Measurements from ENCODE around the gene ITPK1. TPM values are rescaled to one million over a fixed set of nuclear protein-coding genes. Genes with fewer than 3 reads are reported as not detected.
A peak's percentile ranks its signal among the peaks of the same experiment; 100 is the strongest.
"Not testable (repeated sequence)": the region's sequence is repeated elsewhere in the genome, so short reads cannot be mapped to it uniquely, and the experiment has no call there.

Gene ITPK1
- total RNA-seq, result 10 to 100 TPM; 57.9 to 92.1 TPM

- H3K27me3 Mint-ChIP-seq, result no peaks in the 10 kb centered on the region
- peak within 1 kb of the TSS; percentile 86 to 90 for H3K27ac Mint-ChIP-seq
- ATAC-seq (peak; percentile 76 to 79), DNase-seq (ENCODE audit: low spot score) (peak; percentile 72)
- peak within 1 kb of the TSS; percentile 90 for H3K4me3 Mint-ChIP-seq
- H3K4me1 Mint-ChIP-seq (ENCODE audit: low read depth in 2 of 2), result peaks cover 22 to 36% of the 10 kb centered on the region in 2 donors
- H3K9me3 Mint-ChIP-seq, result no peaks in the 10 kb centered on the region
- H3K36me3 Mint-ChIP-seq, result no peaks in the 10 kb centered on the region
These were observed at the start of gene ITPK1 for GRCh38 chr14:93115821-93116675. TSS of gene ITPK1 (minus strand) at chr14:93115925. CDS start at chr14:93115163, 762 bp downstream.

- Mint-ChIP-seq H3K9me3 (no peaks in the 10 kb centered on the region), H3K36me3 (no peaks in the 10 kb centered on the region), H3K27ac (no peak overlapping the region), H3K4me3 (no peak overlapping the region), H3K27me3 (no peaks in the 10 kb centered on the region), H3K4me1 (ENCODE audit: low read depth in 2 of 2) (no peaks in the 10 kb centered on the region)
- DNase-seq (ENCODE audit: low spot score) (no peak), ATAC-seq (no peak)
These were observed 47.8 kb upstream of the ITPK1 start for GRCh38 chr14:93163564-93163963.

GRCh38 chr14:93161411-93161940 is 45.8 kb upstream of the ITPK1 start:
- H3K36me3 Mint-ChIP-seq, result no peaks in the 10 kb centered on the region
- ATAC-seq, result no peak
- no peak overlapping the region for H3K4me3 Mint-ChIP-seq
- no peaks in the 10 kb centered on the region for H3K4me1 Mint-ChIP-seq (ENCODE audit: low read depth in 2 of 2)
- DNase-seq (ENCODE audit: low spot score), result no peak
- no peak overlapping the region for H3K27ac Mint-ChIP-seq
- peaks cover 0 to 2% of the 10 kb centered on the region in 2 donors for H3K27me3 Mint-ChIP-seq
- H3K9me3 Mint-ChIP-seq, result no peaks in the 10 kb centered on the region

GRCh38 chr14:93160353-93160801 is 44.7 kb upstream of the ITPK1 start:
- ATAC-seq, result peak in 1 of 2 donors; percentile 32
- Mint-ChIP-seq H3K9me3 (no peaks in the 10 kb centered on the region), H3K4me3 (no peak overlapping the region), H3K27ac (no peak overlapping the region), H3K27me3 (peaks cover 0 to 2% of the 10 kb centered on the region in 2 donors), H3K36me3 (no peaks in the 10 kb centered on the region), H3K4me1 (ENCODE audit: low read depth in 2 of 2) (no peaks in the 10 kb centered on the region)
- no peak for DNase-seq (ENCODE audit: low spot score)

GRCh38 chr14:93159625-93160352 is 44.1 kb upstream of the ITPK1 start:
- ATAC-seq; H3K4me3 Mint-ChIP-seq; DNase-seq (ENCODE audit: low spot score); H3K27me3 Mint-ChIP-seq; H3K27ac Mint-ChIP-seq; H3K36me3 Mint-ChIP-seq; H3K9me3 Mint-ChIP-seq; H3K4me1 Mint-ChIP-seq (ENCODE audit: low read depth in 2 of 2): not testable (repeated sequence)

- H3K4me3 Mint-ChIP-seq; H3K36me3 Mint-ChIP-seq; H3K27me3 Mint-ChIP-seq; H3K4me1 Mint-ChIP-seq (ENCODE audit: low read depth in 2 of 2); H3K9me3 Mint-ChIP-seq; ATAC-seq; H3K27ac Mint-ChIP-seq; DNase-seq (ENCODE audit: low spot score): not testable (repeated sequence)
These were observed 42.6 kb upstream of the ITPK1 start for GRCh38 chr14:93158349-93158748.

- DNase-seq (ENCODE audit: low spot score) (no peak), ATAC-seq (peak; percentile 32 to 50)
- Mint-ChIP-seq H3K9me3 (no peaks in the 10 kb centered on the region), H3K4me1 (ENCODE audit: low read depth in 2 of 2) (no peaks in the 10 kb centered on the region), H3K4me3 (no peak overlapping the region), H3K36me3 (no peaks in the 10 kb centered on the region), H3K27me3 (peaks cover 0 to 2% of the 10 kb centered on the region in 2 donors), H3K27ac (no peak overlapping the region)
These were observed 41.1 kb upstream of the ITPK1 start for GRCh38 chr14:93156693-93157369.

- H3K27ac Mint-ChIP-seq, result no peak overlapping the region
- no peaks in the 10 kb centered on the region for H3K36me3 Mint-ChIP-seq
- ATAC-seq (no peak), DNase-seq (ENCODE audit: low spot score) (no peak)
- no peaks in the 10 kb centered on the region for H3K9me3 Mint-ChIP-seq
- no peak overlapping the region for H3K4me3 Mint-ChIP-seq
- peaks cover 0 to 4% of the 10 kb centered on the region in 2 donors for H3K27me3 Mint-ChIP-seq
- peaks cover 2 to 6% of the 10 kb centered on the region in 2 donors for H3K4me1 Mint-ChIP-seq (ENCODE audit: low read depth in 2 of 2)
These were observed 39.9 kb upstream of the ITPK1 start for GRCh38 chr14:93155667-93156066.

- no peaks in the 10 kb centered on the region for H3K36me3 Mint-ChIP-seq
- H3K27me3 Mint-ChIP-seq, result peaks cover 0 to 8% of the 10 kb centered on the region in 2 donors
- H3K4me1 Mint-ChIP-seq (ENCODE audit: low read depth in 2 of 2), result peaks cover 6 to 11% of the 10 kb centered on the region in 2 donors
- ATAC-seq, result no peak
- no peak overlapping the region for H3K27ac Mint-ChIP-seq
- no peak for DNase-seq (ENCODE audit: low spot score)
- no peak overlapping the region for H3K4me3 Mint-ChIP-seq
- H3K9me3 Mint-ChIP-seq, result no peaks in the 10 kb centered on the region
These were observed 37.4 kb upstream of the ITPK1 start for GRCh38 chr14:93153121-93153520.

GRCh38 chr14:93150227-93151208 is 34.8 kb upstream of the ITPK1 start:
- DNase-seq (ENCODE audit: low spot score) (no peak), ATAC-seq (no peak)
- Mint-ChIP-seq H3K9me3 (no peaks in the 10 kb centered on the region), H3K4me1 (ENCODE audit: low read depth in 2 of 2) (peaks cover 6 to 16% of the 10 kb centered on the region in 2 donors), H3K4me3 (no peak overlapping the region), H3K27ac (no peak overlapping the region), H3K27me3 (peaks cover 0 to 6% of the 10 kb centered on the region in 2 donors), H3K36me3 (no peaks in the 10 kb centered on the region)

GRCh38 chr14:93148979-93149378 is 33.3 kb upstream of the ITPK1 start:
- Mint-ChIP-seq H3K4me1 (ENCODE audit: low read depth in 2 of 2) (peaks cover 6 to 16% of the 10 kb centered on the region in 2 donors), H3K9me3 (no peaks in the 10 kb centered on the region), H3K36me3 (no peaks in the 10 kb centered on the region), H3K27ac (no peak overlapping the region), H3K27me3 (peaks cover 0 to 6% of the 10 kb centered on the region in 2 donors), H3K4me3 (no peak overlapping the region)
- no peak for DNase-seq (ENCODE audit: low spot score)
- ATAC-seq, result no peak

GRCh38 chr14:93146119-93146518 is 30.4 kb upstream of the ITPK1 start:
- Mint-ChIP-seq H3K4me3 (peak overlapping the region; percentile 44), H3K36me3 (no peaks in the 10 kb centered on the region), H3K9me3 (no peaks in the 10 kb centered on the region), H3K27me3 (peaks cover 0 to 4% of the 10 kb centered on the region in 2 donors), H3K27ac (peak overlapping the region in 1 of 2 donors; percentile 78), H3K4me1 (ENCODE audit: low read depth in 2 of 2) (peaks cover 3 to 16% of the 10 kb centered on the region in 2 donors)
- DNase-seq (ENCODE audit: low spot score), result no peak
- ATAC-seq, result peak in 1 of 2 donors; percentile 82

All from natural killer cell treated with Interleukin-12 subunit alpha and Interleukin-12 subunit beta and Interleukin-15 and Interleukin-18, amount 100 ng/mL, for 72 hours (primary cell).